Gastrocnemius medialis (tissue), 4 donors: ENCODE measurements around the gene TMEM51.
"Not testable (repeated sequence)": the region's sequence is repeated elsewhere in the genome, so short reads cannot be mapped to it uniquely, and the experiment has no call there.

Experiments
- CTCF ChIP-seq, 5 experiments: fragments of 450-650 bp in 3 of 5; fragments of 200-600 bp in 2 of 5; sonication (generic) in 2 of 5; IDR thresholded peaks in 4 of 5; conservative IDR thresholded peaks in 1 of 5; 1 replicate in 4 of 5; 2 replicates in 1 of 5; pipeline ENCODE4 v1.5.1; 2016 to 2019; ENCODE audit warnings: antibody characterized with exemption in 5 of 5, mild to moderate bottlenecking in 3 of 5, moderate library complexity in 3 of 5
- POLR2A ChIP-seq, 2 donors: fragments of 450-650 bp; IDR thresholded peaks; one replicate each; pipeline ENCODE4 v1.6.1; 2017; ENCODE audit warnings: antibody characterized with exemption in 2 of 2, mild to moderate bottlenecking in 2 of 2, moderate library complexity in 2 of 2

GRCh38 chr1:15175324-15176094 is 22.0 kb downstream of the TMEM51 start:
- not testable (repeated sequence) for TF ChIP-seq CTCF (IDR thresholded peaks at IDR 0.05 in 4 of 5, conservative IDR thresholded peaks at IDR 0.05 in 1 of 5); POLR2A (IDR thresholded peaks at IDR 0.05)
